Kidney (tissue), 14 donors: ENCODE results near the gene FAM131C. TPM values are rescaled to one million over a fixed set of nuclear protein-coding genes. Genes with fewer than 3 reads are reported as not detected.
A peak's percentile ranks its signal among the peaks of the same experiment; 100 is the strongest.

Source experiments
- DNase-seq, 5 donors: peaks; one replicate each; pipeline ENCODE4 v3.0.0-alpha.2; 2013 to 2020
- FAIRE-seq: peaks from 2 replicates; lab custom pipeline; 2012; peaks lifted over from hg19 to GRCh38; lab: Jason Lieb, UNC
- H3K27ac ChIP-seq, 2 donors: one replicate each; pipeline ENCODE4 v1.7.0; 2013; ENCODE audit warnings: low read depth in 2 of 2, low read length in 2 of 2, inconsistent platforms in 1 of 2
- H3K27me3 ChIP-seq: one replicate; pipeline ENCODE4 v1.7.1; 2013; ENCODE audit warnings: low read length, inconsistent platforms; ENCODE audit not compliant: control insufficient read depth, insufficient read depth
- H3K36me3 ChIP-seq, 3 donors: one replicate each; pipeline versions ENCODE4 v1.7.0 to v1.7.1; 2013; ENCODE audit warnings: low read length in 3 of 3, control low read depth in 1 of 3, inconsistent platforms in 1 of 3; ENCODE audit not compliant: insufficient read depth in 3 of 3, control insufficient read depth in 2 of 3
- H3K4me1 ChIP-seq, 3 donors: one replicate each; pipeline versions ENCODE4 v1.7.0 to v1.7.1; 2013; ENCODE audit warnings: low read length in 3 of 3, inconsistent platforms in 1 of 3, low read depth in 1 of 3; ENCODE audit not compliant: control insufficient read depth in 2 of 3, insufficient read depth in 2 of 3
- H3K4me3 ChIP-seq, 3 donors: one replicate each; pipeline versions ENCODE4 v1.7.0 to v1.8.1; 2013; ENCODE audit warnings: low read length in 3 of 3, control low read depth in 1 of 3, inconsistent platforms in 1 of 3
- H3K9ac ChIP-seq, 3 donors: one replicate each; pipeline versions ENCODE4 v1.7.0 to v1.7.1; 2013; ENCODE audit warnings: low read length in 3 of 3, control low read depth in 1 of 3, inconsistent platforms in 1 of 3
- H3K9me3 ChIP-seq, 3 donors: one replicate each; pipeline versions ENCODE4 v1.7.0 to v1.7.1; 2013; ENCODE audit warnings: low read length in 3 of 3, control low read depth in 1 of 3, inconsistent platforms in 1 of 3; ENCODE audit not compliant: control insufficient read depth in 2 of 3, insufficient read depth in 1 of 3
- CTCF ChIP-seq: IDR thresholded peaks from 3 replicates; pipeline ENCODE4 v1.5.1; 2012; ENCODE audit warnings: mild to moderate bottlenecking, moderate library complexity, borderline replicate concordance; ENCODE audit not compliant: insufficient read depth; ENCODE audit errors: extremely low read depth
- intact Hi-C: fragments of 100-400 bp; cut with DNase I; formaldehyde crosslinking; loops from one replicate; pipeline ENCODE4 v1.11.1; 2022
- polyA plus RNA-seq: library from polyadenylated mRNA; stranded (reverse); fragments of 350-450 nt; fragmentation: Illumina TruSeq; extraction: RNeasy Lipid Tissue Mini Kit (QIAGEN cat#74804); gene quantifications from one replicate; pipeline ENCODE4 v1.2.3, GENCODE V29; 2014; ENCODE audit warnings: low read depth, low replicate concordance; ENCODE audit not compliant: insufficient read depth
- total RNA-seq: library from RNA; stranded (reverse); fragmentation: NEBNext Ultra II Directional; extraction: Animal tissue kit (Norgen Biotek cat#: 25700); gene quantifications from one replicate; pipeline ENCODE4 v1.2.1, GENCODE V29; 2021
- donor health status: control.
- donor health status: control.
- donor health status: control.
- donor health status: control.
- donor health status: control.
- donor health status: DM: yes; HTN: yes; CAD: no.
- donor health status: Normal renal cell carcinoma (clear cell type).

FAM131C gene
- total and polyA plus RNA-seq, 2 donors from 2014 or later, result 5.0 to 12.0 TPM

- Histone ChIP-seq H3K9ac (no peak overlapping the region), H3K4me1 (no peaks in the 10 kb centered on the region), H3K27ac (no peak overlapping the region), H3K27me3 (no peaks in the 10 kb centered on the region), H3K4me3 (no peak overlapping the region), H3K9me3 (no peaks in the 10 kb centered on the region), H3K36me3 (no peaks in the 10 kb centered on the region)
- intact Hi-C loops, result no loop called here
- FAIRE-seq, result no peak
- DNase-seq, result peak; percentile 2 to 84 (median 55)
- no peak for TF ChIP-seq CTCF
Observed at GRCh38 chr1:16101623-16102022, 28.2 kb upstream of the FAM131C start.

GRCh38 chr1:16099412-16099811, 26.0 kb upstream of the FAM131C start:
- Histone ChIP-seq H3K36me3 (no peaks in the 10 kb centered on the region), H3K4me1 (no peaks in the 10 kb centered on the region), H3K4me3 (no peak overlapping the region), H3K9me3 (no peaks in the 10 kb centered on the region), H3K27ac (no peak overlapping the region), H3K27me3 (no peaks in the 10 kb centered on the region), H3K9ac (no peak overlapping the region)
- FAIRE-seq (no peak), DNase-seq (no peak)
- intact Hi-C loops, result no loop called here
- no peak for TF ChIP-seq CTCF

GRCh38 chr1:16095447-16095846, 22.0 kb upstream of the FAM131C start:
- Histone ChIP-seq H3K27me3 (no peaks in the 10 kb centered on the region), H3K9me3 (no peaks in the 10 kb centered on the region), H3K4me1 (no peaks in the 10 kb centered on the region), H3K27ac (no peak overlapping the region), H3K4me3 (no peak overlapping the region), H3K36me3 (no peaks in the 10 kb centered on the region), H3K9ac (no peak overlapping the region)
- FAIRE-seq (no peak), DNase-seq (peak in 1 of 5 donors; percentile 22)
- intact Hi-C loops, result no loop called here
- TF ChIP-seq CTCF, result no peak
